HepG2 (cell line): ENCODE results near the gene DUS1L. TPM values are rescaled to one million over a fixed set of nuclear protein-coding genes. Genes with fewer than 3 reads are reported as not detected.

Experiments used
- ARHGAP35 ChIP-seq: sonication (generic); formaldehyde crosslinking; IDR thresholded peaks from 2 replicates; pipeline ENCODE4 v1.9.0; 2022; ENCODE audit warnings: mild to moderate bottlenecking, inconsistent platforms, moderate library complexity, missing genetic modification reagents, borderline replicate concordance
- BORCS8-MEF2B ChIP-seq: sonication (generic); formaldehyde crosslinking; IDR thresholded peaks from 2 replicates; pipeline ENCODE4 v1.8.0; 2022; ENCODE audit warnings: mild to moderate bottlenecking, missing genetic modification reagents
- CC2D1A ChIP-seq: sonication (generic); formaldehyde crosslinking; IDR thresholded peaks from 2 replicates; pipeline ENCODE4 v1.8.1; 2023; ENCODE audit warnings: mild to moderate bottlenecking, missing genetic modification reagents
- CHCHD3 ChIP-seq: sonication (generic); formaldehyde crosslinking; IDR thresholded peaks from 2 replicates; pipeline ENCODE4 v1.8.0; 2022; ENCODE audit warnings: mild to moderate bottlenecking, missing genetic modification reagents, moderate library complexity
- GABPA ChIP-seq, 2 experiments: IDR thresholded peaks; 2 replicates each; pipeline ENCODE4 v1.6.1; 2011 to 2016; ENCODE audit warnings: low read depth in 2 of 2, low read length in 1 of 2, missing biosample characterization in 1 of 2, missing genetic modification characterization in 1 of 2
- GATA4 ChIP-seq: sonication (generic); IDR thresholded peaks from 2 replicates; pipeline ENCODE4 v1.6.1; 2016; ENCODE audit warnings: antibody characterized with exemption, low read depth, borderline replicate concordance
- HNRNPL ChIP-seq: fragments of 200-400 bp; formaldehyde crosslinking; IDR thresholded peaks from 2 replicates; pipeline ENCODE4 v1.6.1; 2017; ENCODE audit warnings: mild to moderate bottlenecking, low read depth, low read length
- KLF15 ChIP-seq: sonication (generic); formaldehyde crosslinking; IDR thresholded peaks from 2 replicates; pipeline ENCODE4 v1.8.1; 2023; ENCODE audit warnings: borderline replicate concordance, mild to moderate bottlenecking, inconsistent platforms, missing genetic modification reagents, mixed read lengths
- NFATC3 ChIP-seq: sonication (generic); formaldehyde crosslinking; IDR thresholded peaks from 2 replicates; pipeline ENCODE4 v1.5.1; 2020; ENCODE audit warnings: mild to moderate bottlenecking, missing genetic modification reagents
- PRMT3 ChIP-seq: sonication (generic); formaldehyde crosslinking; IDR thresholded peaks from 2 replicates; pipeline ENCODE4 v1.8.1; 2022; ENCODE audit warnings: low read depth, mild to moderate bottlenecking, moderate library complexity, missing genetic modification reagents, borderline replicate concordance
- RAD51 ChIP-seq: fragments of 450-650 bp; IDR thresholded peaks from 2 replicates; pipeline ENCODE4 v1.6.1; 2016; ENCODE audit warnings: borderline replicate concordance
- RCOR2 ChIP-seq: IDR thresholded peaks from 2 replicates; pipeline ENCODE4 v1.6.1; 2016; ENCODE audit warnings: missing biosample characterization, missing genetic modification reagents
- SATB2 ChIP-seq: sonication (generic); formaldehyde crosslinking; IDR thresholded peaks from 2 replicates; pipeline ENCODE4 v1.5.0; 2020; ENCODE audit warnings: missing genetic modification reagents
- SNAI1 ChIP-seq: sonication (generic); formaldehyde crosslinking; IDR thresholded peaks from 2 replicates; pipeline ENCODE4 v1.5.0; 2020; ENCODE audit warnings: mild to moderate bottlenecking, missing genetic modification reagents, borderline replicate concordance
- U2AF2 ChIP-seq: fragments of 200-400 bp; formaldehyde crosslinking; IDR thresholded peaks from 2 replicates; pipeline ENCODE4 v1.6.1; 2017; ENCODE audit warnings: low read depth, mild to moderate bottlenecking, low read length
- ZFAT ChIP-seq: sonication (generic); formaldehyde crosslinking; conservative IDR thresholded peaks from 2 replicates; pipeline ENCODE4 v1.8.1; 2023; ENCODE audit warnings: missing genetic modification reagents, inconsistent platforms
- ZNF326 ChIP-seq: sonication (generic); formaldehyde crosslinking; IDR thresholded peaks from 2 replicates; pipeline ENCODE4 v1.4.0; 2020; ENCODE audit warnings: missing genetic modification reagents, borderline replicate concordance
- ZNF337 ChIP-seq: sonication (generic); formaldehyde crosslinking; IDR thresholded peaks from 2 replicates; pipeline ENCODE4 v1.5.1; 2020; ENCODE audit warnings: missing genetic modification reagents, low read depth, mild to moderate bottlenecking, borderline replicate concordance
- ZNF33B ChIP-seq: sonication (generic); formaldehyde crosslinking; IDR thresholded peaks from 2 replicates; pipeline ENCODE4 v1.5.1; 2020; ENCODE audit warnings: mild to moderate bottlenecking, missing genetic modification reagents
- ZNF629 ChIP-seq: sonication (generic); formaldehyde crosslinking; conservative IDR thresholded peaks from 2 replicates; pipeline ENCODE4 v1.5.0; 2020; ENCODE audit warnings: missing genetic modification reagents
- ZNF652 ChIP-seq: IDR thresholded peaks from 2 replicates; pipeline ENCODE4 v1.6.1; 2016; ENCODE audit warnings: low read depth, borderline replicate concordance
- ZNF672 ChIP-seq: sonication (generic); formaldehyde crosslinking; IDR thresholded peaks from 2 replicates; pipeline ENCODE4 v1.8.1; 2022; ENCODE audit warnings: missing genetic modification reagents
- ZNF746 ChIP-seq: sonication (generic); formaldehyde crosslinking; IDR thresholded peaks from 2 replicates; pipeline ENCODE4 v1.8.0; 2022; ENCODE audit warnings: mild to moderate bottlenecking, missing genetic modification reagents
- ZNF891 ChIP-seq: sonication (generic); formaldehyde crosslinking; IDR thresholded peaks from 2 replicates; pipeline ENCODE4 v1.5.0; 2020; ENCODE audit warnings: mild to moderate bottlenecking, missing genetic modification reagents
- polyA plus RNA-seq, 8 experiments: library from polyadenylated mRNA; depleted of rRNA in 3 of 8; stranded (reverse) in 7 of 8; unstranded in 1 of 8; fragments of >200 nt; fragmentation: Illumina TruSeq in 4 of 8; extraction: Trizol in 4 of 8; gene quantifications; 2 replicates each; pipeline versions ENCODE4 v1.2.1 to v1.2.3, GENCODE V29; 2011 to 2016; ENCODE audit warnings: low read depth in 4 of 8, missing spikeins in 1 of 8, mixed read lengths in 1 of 8; ENCODE audit not compliant: insufficient read depth in 1 of 8
- total RNA-seq, 5 experiments: library from RNA; depleted of rRNA; stranded (reverse); fragments of >200 nt; fragmentation: Illumina TruSeq; extraction: Trizol; gene quantifications; 2 replicates each; pipeline ENCODE4 v1.2.3, GENCODE V29; 2016; ENCODE audit warnings: low read depth in 1 of 5
- TF ChIP-seq, protein P1 (sequence below): sonication (generic); formaldehyde crosslinking; IDR thresholded peaks from 2 replicates; pipeline ENCODE4 v1.4.0; 2020; ENCODE audit warnings: missing genetic modification reagents
- TF ChIP-seq, protein P2 (sequence below): sonication (generic); formaldehyde crosslinking; IDR thresholded peaks from 2 replicates; pipeline ENCODE4 v1.4.0; 2020; ENCODE audit warnings: missing genetic modification reagents, mild to moderate bottlenecking, borderline replicate concordance

Gene DUS1L
- total and polyA plus RNA-seq, 2 of the 13 experiments (the other 11 are each of a cell fraction or from before 2014, with no cell fraction given) = 81.0 to 109 TPM

DNA sequence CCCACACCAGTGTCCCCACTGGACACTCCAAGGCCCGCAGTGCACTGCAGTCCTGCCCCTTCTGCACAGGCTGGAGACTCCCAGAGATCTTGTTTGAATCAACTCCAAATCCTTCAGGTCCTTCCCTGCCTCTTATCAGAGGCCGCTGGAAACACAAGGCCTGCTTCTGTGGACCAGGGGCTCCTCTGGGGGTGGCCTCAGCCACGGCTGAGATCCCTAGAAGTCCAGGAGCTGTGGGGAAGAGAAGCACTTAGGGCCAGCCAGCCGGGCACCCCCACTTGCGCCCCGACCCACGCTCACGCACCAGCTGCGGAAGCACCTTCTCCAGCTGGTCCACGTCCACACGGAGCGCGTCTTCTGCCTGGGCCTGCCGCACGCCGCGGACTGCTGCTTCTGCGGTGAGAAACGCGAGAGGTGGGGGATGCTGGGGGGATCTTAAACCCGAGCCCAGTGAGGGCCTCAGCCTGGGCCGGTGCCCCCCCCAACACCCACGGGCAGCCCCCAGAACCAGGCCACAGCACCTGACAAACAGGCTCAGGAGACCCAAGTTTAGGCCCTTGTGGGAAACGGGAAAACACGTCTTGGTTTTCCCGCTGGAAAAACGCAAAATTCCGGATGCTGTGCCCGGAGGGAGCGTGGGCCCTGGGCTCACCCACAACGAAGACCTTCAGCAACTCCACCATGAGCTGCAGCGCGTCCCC lies 46.5 kb downstream of the DUS1L start (continued):
- TF ChIP-seq ZNF326 (CRISPR knock-in tag) (peak; percentile 95), U2AF2 (peak; percentile 63; the same call in 1 of the 2 replicates), ARHGAP35 (CRISPR knock-in tag) (0 out of 2 replicates have a peak, but pooled peaks have one; percentile 48), SNAI1 (CRISPR knock-in tag) (no peak), KLF15 (CRISPR knock-in tag) (no peak), CC2D1A (CRISPR knock-in tag) (no peak), ZFAT (CRISPR knock-in tag) (no peak), CHCHD3 (CRISPR knock-in tag) (0 out of 2 replicates have a peak, but pooled peaks have one; percentile 40), ZNF629 (CRISPR knock-in tag) (0 out of 2 replicates have a peak, but pooled peaks have one; percentile 7), RCOR2 (CRISPR knock-in tag) (no peak), ZNF672 (CRISPR knock-in tag) (no peak), NFATC3 (0 out of 2 replicates have a peak, but pooled peaks have one; percentile 70), RAD51 (no peak), GABPA (IDR thresholded peaks at IDR 0.05; ENCODE audit: low read depth, low read length) (no peak), GABPA (CRISPR knock-in tag; IDR thresholded peaks at IDR 0.05; ENCODE audit: low read depth) (no peak), ZNF337 (CRISPR knock-in tag) (no peak), HNRNPL (peak; percentile 3; the same call in 1 of the 2 replicates), ZNF746 (CRISPR knock-in tag) (no peak), ZNF652 (CRISPR knock-in tag) (no peak), GATA4 (no peak), BORCS8-MEF2B (no peak; the same call in 1 of the 2 replicates), ZNF33B (CRISPR knock-in tag) (peak; percentile 66; the same call in 1 of the 2 replicates), SATB2 (CRISPR knock-in tag) (no peak), PRMT3 (CRISPR knock-in tag) (peak; percentile 36; the same call in 1 of the 2 replicates), ZNF891 (peak; percentile 78)
- TF ChIP-seq, protein P1, sequence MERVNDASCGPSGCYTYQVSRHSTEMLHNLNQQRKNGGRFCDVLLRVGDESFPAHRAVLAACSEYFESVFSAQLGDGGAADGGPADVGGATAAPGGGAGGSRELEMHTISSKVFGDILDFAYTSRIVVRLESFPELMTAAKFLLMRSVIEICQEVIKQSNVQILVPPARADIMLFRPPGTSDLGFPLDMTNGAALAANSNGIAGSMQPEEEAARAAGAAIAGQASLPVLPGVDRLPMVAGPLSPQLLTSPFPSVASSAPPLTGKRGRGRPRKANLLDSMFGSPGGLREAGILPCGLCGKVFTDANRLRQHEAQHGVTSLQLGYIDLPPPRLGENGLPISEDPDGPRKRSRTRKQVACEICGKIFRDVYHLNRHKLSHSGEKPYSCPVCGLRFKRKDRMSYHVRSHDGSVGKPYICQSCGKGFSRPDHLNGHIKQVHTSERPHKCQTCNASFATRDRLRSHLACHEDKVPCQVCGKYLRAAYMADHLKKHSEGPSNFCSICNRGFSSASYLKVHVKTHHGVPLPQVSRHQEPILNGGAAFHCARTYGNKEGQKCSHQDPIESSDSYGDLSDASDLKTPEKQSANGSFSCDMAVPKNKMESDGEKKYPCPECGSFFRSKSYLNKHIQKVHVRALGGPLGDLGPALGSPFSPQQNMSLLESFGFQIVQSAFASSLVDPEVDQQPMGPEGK = peak; percentile 48
- TF ChIP-seq, protein P2, sequence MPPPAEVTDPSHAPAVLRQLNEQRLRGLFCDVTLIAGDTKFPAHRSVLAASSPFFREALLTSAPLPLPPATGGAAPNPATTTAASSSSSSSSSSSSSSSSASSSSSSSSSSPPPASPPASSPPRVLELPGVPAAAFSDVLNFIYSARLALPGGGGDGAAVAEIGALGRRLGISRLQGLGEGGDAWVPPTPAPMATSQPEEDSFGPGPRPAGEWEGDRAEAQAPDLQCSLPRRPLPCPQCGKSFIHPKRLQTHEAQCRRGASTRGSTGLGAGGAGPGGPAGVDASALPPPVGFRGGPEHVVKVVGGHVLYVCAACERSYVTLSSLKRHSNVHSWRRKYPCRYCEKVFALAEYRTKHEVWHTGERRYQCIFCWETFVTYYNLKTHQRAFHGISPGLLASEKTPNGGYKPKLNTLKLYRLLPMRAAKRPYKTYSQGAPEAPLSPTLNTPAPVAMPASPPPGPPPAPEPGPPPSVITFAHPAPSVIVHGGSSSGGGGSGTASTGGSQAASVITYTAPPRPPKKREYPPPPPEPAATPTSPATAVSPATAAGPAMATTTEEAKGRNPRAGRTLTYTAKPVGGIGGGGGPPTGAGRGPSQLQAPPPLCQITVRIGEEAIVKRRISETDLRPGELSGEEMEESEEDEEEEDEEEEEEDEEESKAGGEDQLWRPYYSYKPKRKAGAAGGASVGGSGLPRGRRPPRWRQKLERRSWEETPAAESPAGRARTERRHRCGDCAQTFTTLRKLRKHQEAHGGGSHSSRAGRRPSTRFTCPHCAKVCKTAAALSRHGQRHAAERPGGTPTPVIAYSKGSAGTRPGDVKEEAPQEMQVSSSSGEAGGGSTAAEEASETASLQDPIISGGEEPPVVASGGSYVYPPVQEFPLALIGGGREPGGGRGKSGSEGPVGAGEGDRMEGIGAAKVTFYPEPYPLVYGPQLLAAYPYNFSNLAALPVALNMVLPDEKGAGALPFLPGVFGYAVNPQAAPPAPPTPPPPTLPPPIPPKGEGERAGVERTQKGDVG (CRISPR knock-in tag) = peak; percentile 55
